Measurements from ENCODE around the gene STAB2. TPM values are rescaled to one million over a fixed set of nuclear protein-coding genes. Genes with fewer than 3 reads are reported as not detected.

STAB2 gene
- total and polyA plus RNA-seq, 4 donors = 0.10 to 1.5 (median 0.58) TPM

DNA sequence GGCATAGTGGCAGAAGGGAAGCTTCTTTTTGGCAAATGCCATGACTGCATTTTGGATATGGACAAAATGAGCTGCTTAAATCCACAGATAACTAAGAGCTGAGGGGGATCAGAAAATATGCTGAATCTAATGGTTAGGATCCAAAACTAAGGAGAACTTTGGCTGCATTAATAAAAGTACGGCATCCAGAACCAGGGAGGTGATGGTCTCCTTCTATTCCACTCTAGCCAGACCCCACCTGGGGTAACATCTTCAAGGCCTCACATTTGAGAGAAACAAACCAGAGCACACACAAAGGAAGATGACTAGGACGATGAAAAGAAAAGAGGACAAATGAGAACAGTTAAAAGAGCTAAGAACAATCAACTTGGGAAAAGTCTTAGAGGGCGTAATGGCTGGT lies 226.4 kb downstream of the STAB2 start:
- Histone ChIP-seq H3K9me3 (ENCODE audit: control insufficient read depth, insufficient read depth, low read length) (no peaks in the 10 kb centered on the region), H3K27me3 (ENCODE audit: control insufficient read depth, insufficient read depth, low read length) (no peaks in the 10 kb centered on the region), H3K4me3 (ENCODE audit: low read depth, low read length) (no peak overlapping the region), H3K36me3 (ENCODE audit: control insufficient read depth, insufficient read depth, low read length) (no peaks in the 10 kb centered on the region), H3K4me1 (ENCODE audit: control insufficient read depth, insufficient read depth, low read length) (no peaks in the 10 kb centered on the region), H3K27ac (ENCODE audit: low read depth, low read length) (no peak overlapping the region)
- 100% methylated on average over 1 of the region's 3 CpGs for WGBS (ENCODE audit: insufficient coverage)
- DNase-seq (ENCODE audit: low read depth in 4 of 6, low spot score in 6 of 6) = no peak

DNA sequence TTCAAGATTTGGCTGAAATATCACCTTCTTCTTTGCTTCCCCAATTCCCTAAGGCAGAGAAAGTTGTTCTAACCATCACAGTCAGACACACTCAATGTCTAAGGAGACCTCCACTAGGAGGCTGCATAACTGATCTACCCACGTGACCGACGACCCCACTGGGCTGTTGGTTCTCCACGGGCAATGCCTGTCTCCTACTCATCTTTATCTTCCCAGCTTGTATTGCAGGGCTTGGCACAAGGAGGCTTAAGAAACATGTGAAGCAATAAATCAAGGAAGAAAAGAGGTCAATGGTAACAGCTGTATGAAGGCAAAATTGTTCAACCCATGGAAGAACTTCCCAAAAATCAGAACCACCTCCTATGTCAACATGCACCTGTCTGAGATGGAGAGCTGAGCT lies 226.9 kb downstream of the STAB2 start:
- WGBS (ENCODE audit: insufficient coverage) = no CpG with 5 or more reads among the region's 4 CpGs
- Histone ChIP-seq H3K36me3 (ENCODE audit: control insufficient read depth, insufficient read depth, low read length) (no peaks in the 10 kb centered on the region), H3K4me1 (ENCODE audit: control insufficient read depth, insufficient read depth, low read length) (no peaks in the 10 kb centered on the region), H3K9me3 (ENCODE audit: control insufficient read depth, insufficient read depth, low read length) (no peaks in the 10 kb centered on the region), H3K27ac (ENCODE audit: low read depth, low read length) (no peak overlapping the region), H3K4me3 (ENCODE audit: low read depth, low read length) (no peak overlapping the region), H3K27me3 (ENCODE audit: control insufficient read depth, insufficient read depth, low read length) (no peaks in the 10 kb centered on the region)
- DNase-seq (ENCODE audit: low read depth in 4 of 6, low spot score in 6 of 6) = no peak

DNA sequence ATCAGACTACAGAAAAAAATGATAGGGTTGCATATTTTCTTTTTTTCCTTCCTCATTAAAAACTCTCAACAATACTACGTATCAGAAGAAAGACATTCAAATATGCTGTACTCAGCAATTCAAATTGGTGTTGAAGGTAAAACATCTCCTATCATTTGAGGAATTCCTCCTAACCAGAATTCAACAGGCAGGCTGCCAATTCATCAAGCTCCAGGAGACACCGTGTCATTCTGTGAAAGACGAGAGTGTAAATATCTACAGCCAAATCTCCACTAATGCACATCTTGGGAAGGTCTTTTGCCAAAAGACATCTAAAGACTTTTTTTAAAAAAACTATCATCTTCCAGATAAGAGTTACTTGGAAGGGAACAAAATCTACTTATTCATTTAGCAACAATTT lies 227.4 kb downstream of the STAB2 start:
- Histone ChIP-seq H3K27me3 (ENCODE audit: control insufficient read depth, insufficient read depth, low read length) (no peaks in the 10 kb centered on the region), H3K4me1 (ENCODE audit: control insufficient read depth, insufficient read depth, low read length) (peaks cover 2% of the 10 kb centered on the region), H3K9me3 (ENCODE audit: control insufficient read depth, insufficient read depth, low read length) (no peaks in the 10 kb centered on the region), H3K4me3 (ENCODE audit: low read depth, low read length) (no peak overlapping the region), H3K36me3 (ENCODE audit: control insufficient read depth, insufficient read depth, low read length) (no peaks in the 10 kb centered on the region), H3K27ac (ENCODE audit: low read depth, low read length) (no peak overlapping the region)
- no CpG with 5 or more reads among the region's 3 CpGs for WGBS (ENCODE audit: insufficient coverage)
- no peak for DNase-seq (ENCODE audit: low read depth in 4 of 6, low spot score in 6 of 6)

Small RNA genes within 50 kb of the gene (small RNA-seq; reads per million reads assigned to genes)
- gene RF00096 (ENCODE audit: low replicate concordance) = not detected

Other genes with a start within 250 kb of the STAB2 start
- gene C12orf42, start 91.3 kb upstream of the STAB2 start, total RNA-seq = under 1 TPM in 1 of 2 donors, not detected in 1; 0.17 TPM
- gene C12orf42, start 91.3 kb upstream of the STAB2 start, polyA plus RNA-seq (ENCODE audit: insufficient read length in 2 of 2) = under 1 TPM in 1 of 2 donors, not detected in 1; 0.47 TPM

All from spinal cord (tissue), 10 donors.